GM21515 (cell line): ENCODE data around the gene PAF1.

Experiments used
- ATAC-seq: cut with Tn5 transposase; IDR thresholded peaks from one replicate; pipeline ENCODE4 v1.9.1; 2021; ENCODE audit not compliant: unreplicated experiment

PAF1 gene

GRCh38 chr19:39406656-39407409 lies 15.9 kb upstream of the PAF1 start, which contains the start of gene ZFP36:
TSS of gene ZFP36 (plus strand) at chr19:39406847. CDS start at chr19:39406905, 58 bp downstream.
- ATAC-seq = peak; percentile 17

GRCh38 chr19:39405958-39406655 lies 15.2 kb upstream of the PAF1 start:
- no peak for ATAC-seq

- ATAC-seq = no peak
Measured at GRCh38 chr19:39405261-39405957, 14.5 kb upstream of the PAF1 start.

- ATAC-seq = peak; percentile 18
Measured at GRCh38 chr19:39403331-39404312, 12.7 kb upstream of the PAF1 start.

GRCh38 chr19:39402346-39403300 lies 11.7 kb upstream of the PAF1 start:
- peak; percentile 30 for ATAC-seq

- no peak for ATAC-seq
Measured at GRCh38 chr19:39401549-39402345, 10.8 kb upstream of the PAF1 start.

- no peak for ATAC-seq
Measured at GRCh38 chr19:39401070-39401548, 10.2 kb upstream of the PAF1 start.

- no peak for ATAC-seq
Measured at GRCh38 chr19:39400061-39400460, 9.2 kb upstream of the PAF1 start.

- ATAC-seq = no peak
Measured at GRCh38 chr19:39399668-39400050, 8.8 kb upstream of the PAF1 start.

GRCh38 chr19:39398297-39398864 lies 7.5 kb upstream of the PAF1 start:
- no peak for ATAC-seq

- ATAC-seq = peak; percentile 32
Measured at GRCh38 chr19:39397360-39398296, 6.7 kb upstream of the PAF1 start.

GRCh38 chr19:39390451-39390750 lies 505 bp downstream of the PAF1 start:
- no peak for ATAC-seq

- ATAC-seq = no peak
Measured at GRCh38 chr19:39389631-39390414, 1.1 kb downstream of the PAF1 start.

- ATAC-seq = no peak
Measured at GRCh38 chr19:39388657-39389056, 2.2 kb downstream of the PAF1 start.

- no peak for ATAC-seq
Measured at GRCh38 chr19:39386557-39386956, 4.3 kb downstream of the PAF1 start.

GRCh38 chr19:39385629-39386411 lies 5.1 kb downstream of the PAF1 start:
- ATAC-seq = no peak
